ENCODE data around the gene CHDH.

- no peak for TF ChIP-seq POLR2AphosphoS5 (IDR thresholded peaks at IDR 0.05; ENCODE audit: insufficient read depth, low read depth, low read length)
- TF ChIP-seq, protein P1, sequence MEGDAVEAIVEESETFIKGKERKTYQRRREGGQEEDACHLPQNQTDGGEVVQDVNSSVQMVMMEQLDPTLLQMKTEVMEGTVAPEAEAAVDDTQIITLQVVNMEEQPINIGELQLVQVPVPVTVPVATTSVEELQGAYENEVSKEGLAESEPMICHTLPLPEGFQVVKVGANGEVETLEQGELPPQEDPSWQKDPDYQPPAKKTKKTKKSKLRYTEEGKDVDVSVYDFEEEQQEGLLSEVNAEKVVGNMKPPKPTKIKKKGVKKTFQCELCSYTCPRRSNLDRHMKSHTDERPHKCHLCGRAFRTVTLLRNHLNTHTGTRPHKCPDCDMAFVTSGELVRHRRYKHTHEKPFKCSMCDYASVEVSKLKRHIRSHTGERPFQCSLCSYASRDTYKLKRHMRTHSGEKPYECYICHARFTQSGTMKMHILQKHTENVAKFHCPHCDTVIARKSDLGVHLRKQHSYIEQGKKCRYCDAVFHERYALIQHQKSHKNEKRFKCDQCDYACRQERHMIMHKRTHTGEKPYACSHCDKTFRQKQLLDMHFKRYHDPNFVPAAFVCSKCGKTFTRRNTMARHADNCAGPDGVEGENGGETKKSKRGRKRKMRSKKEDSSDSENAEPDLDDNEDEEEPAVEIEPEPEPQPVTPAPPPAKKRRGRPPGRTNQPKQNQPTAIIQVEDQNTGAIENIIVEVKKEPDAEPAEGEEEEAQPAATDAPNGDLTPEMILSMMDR (IDR thresholded peaks at IDR 0.05; ENCODE audit: extremely low read depth in 1 of 2, insufficient read depth in 1 of 2, low read depth in 1 of 2, low read length in 2 of 2) = no peak
- TF ChIP-seq POLR2A (IDR thresholded peaks at IDR 0.05; ENCODE audit: low read depth, low read length) = no peak
- no peak for TF ChIP-seq EZH2 (IDR thresholded peaks at IDR 0.05; ENCODE audit: borderline replicate concordance, low read depth, low read length, severe bottlenecking)
- no peak for TF ChIP-seq FOS (IDR thresholded peaks at IDR 0.05; ENCODE audit: borderline replicate concordance, insufficient read depth, low read length)
- no peak for TF ChIP-seq MAX (IDR thresholded peaks at IDR 0.05; ENCODE audit: insufficient read depth, insufficient read length)
- TF ChIP-seq JUN (IDR thresholded peaks at IDR 0.05; ENCODE audit: borderline replicate concordance, insufficient read depth, insufficient read length, low read depth) = no peak
- no peak for TF ChIP-seq MYC (IDR thresholded peaks at IDR 0.05; ENCODE audit: low read depth, low read length)
- TF ChIP-seq GATA2 (IDR thresholded peaks at IDR 0.05; ENCODE audit: insufficient read depth, insufficient read length, low read depth, low read length) = no peak
Observed at GRCh38 chr3:53833053-53833645, 13.1 kb downstream of the CHDH start.
